Mucosa of gallbladder (tissue), 1 donor: ENCODE measurements around the gene CASP3. TPM values are rescaled to one million over a fixed set of nuclear protein-coding genes. Genes with fewer than 3 reads are reported as not detected.
"Not testable (repeated sequence)": the region's sequence is repeated elsewhere in the genome, so short reads cannot be mapped to it uniquely, and the experiment has no call there.

Experiments
- DNase-seq: peaks from one replicate; pipeline ENCODE4 v3.0.0-alpha.2; 2020; ENCODE audit warnings: low spot score
- total RNA-seq: library from RNA; stranded (reverse); gene quantifications from one replicate; pipeline ENCODE4 v1.2.1, GENCODE V29; 2021
- donor health status: DM: no; HTN: no; CAD: no.

CASP3 gene
- total RNA-seq, 1 donor from 2014 or later: 20.5 TPM

DNA sequence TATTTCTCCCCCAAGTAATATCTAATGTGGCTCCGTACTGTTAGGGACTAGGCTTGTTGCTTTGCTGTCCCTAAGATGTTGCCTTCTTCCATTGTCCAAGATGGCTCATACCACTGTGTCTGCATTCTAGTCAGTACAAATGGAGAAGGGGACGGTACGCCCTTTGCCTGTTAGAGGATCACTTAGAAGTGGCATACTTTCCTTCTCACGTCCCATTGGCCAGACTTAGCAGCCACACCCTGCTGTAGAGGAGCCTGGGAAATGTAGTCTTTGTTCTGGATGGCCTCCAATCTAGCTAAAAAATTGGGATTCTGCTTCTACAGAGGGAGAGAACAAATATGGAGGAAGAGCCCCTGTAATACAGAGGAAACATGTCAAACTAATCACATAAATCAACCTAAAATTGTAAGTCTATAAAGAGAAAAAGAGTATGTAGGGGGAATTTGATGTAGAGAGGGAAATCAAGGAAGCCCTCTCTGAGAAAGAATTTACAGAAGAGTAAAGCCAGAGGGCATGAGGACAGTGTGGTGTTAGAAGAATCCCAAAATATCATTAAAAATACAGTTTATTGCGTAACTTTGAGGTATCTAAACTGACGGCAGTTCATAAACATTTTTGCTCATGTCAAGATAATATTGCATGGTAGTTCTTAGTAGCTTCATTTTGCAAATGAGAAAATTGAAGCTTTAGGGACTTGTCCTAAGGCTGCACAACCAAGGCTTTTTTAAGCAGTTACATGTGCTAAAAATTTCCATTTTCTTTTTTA lies 15.4 kb upstream of the CASP3 start:
- no peak for DNase-seq

DNA sequence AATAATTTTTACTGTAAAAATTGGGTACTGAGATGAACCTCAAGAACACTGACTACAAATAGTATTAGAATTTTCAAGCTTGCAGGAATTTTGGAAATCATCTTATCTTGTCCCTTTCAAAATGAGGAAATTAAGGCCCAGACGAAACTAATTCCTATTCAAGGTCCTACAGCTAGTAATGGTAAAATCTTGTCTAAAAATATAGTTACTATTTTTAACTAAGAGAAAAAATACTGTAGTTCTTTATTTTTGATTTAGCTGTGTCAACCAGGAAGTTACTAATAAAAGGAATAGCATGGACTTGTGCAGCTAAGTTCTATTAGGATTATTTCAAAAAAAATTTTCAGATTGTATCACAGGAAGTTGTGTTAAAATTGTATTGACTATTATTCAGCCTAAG lies 13.0 kb upstream of the CASP3 start:
- DNase-seq: no peak

DNA sequence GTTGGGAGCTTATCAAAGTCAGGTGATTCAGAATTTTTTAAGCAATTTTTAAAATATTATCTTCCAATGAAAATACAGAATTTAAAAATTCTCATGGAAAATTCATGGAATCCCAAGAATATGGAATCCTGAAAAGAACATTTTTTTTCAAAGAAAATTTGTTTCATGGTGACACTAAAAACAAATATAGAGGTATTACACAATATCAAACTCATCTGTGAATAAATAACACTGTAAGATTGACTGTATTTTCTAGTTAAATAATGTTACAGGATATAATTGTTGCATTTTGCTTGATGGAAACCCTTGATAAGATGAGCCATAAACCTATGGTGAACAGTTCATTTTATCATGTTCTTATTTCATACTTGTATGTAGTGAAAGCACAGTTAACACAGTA lies 11.7 kb upstream of the CASP3 start:
- no peak for DNase-seq

DNA sequence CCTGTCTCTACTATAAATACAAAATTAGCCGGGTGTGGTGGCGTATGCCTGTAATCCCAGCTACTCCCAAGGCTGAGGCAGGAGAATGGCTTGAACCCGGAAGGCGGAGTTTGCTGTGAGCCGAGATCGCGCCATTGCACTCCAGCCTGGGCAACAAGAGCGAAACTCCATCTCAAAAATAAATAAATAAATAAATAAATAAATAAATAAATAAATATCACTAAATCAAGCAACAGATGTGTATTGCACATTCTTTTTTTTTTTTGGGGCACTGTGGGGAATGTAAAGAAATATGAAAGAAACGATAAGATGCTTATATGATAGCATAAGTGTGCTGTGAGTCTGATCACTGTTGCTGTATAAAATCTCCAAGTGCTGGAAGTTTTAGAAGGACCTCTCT lies 8.6 kb upstream of the CASP3 start:
- DNase-seq: not testable (repeated sequence)

DNA sequence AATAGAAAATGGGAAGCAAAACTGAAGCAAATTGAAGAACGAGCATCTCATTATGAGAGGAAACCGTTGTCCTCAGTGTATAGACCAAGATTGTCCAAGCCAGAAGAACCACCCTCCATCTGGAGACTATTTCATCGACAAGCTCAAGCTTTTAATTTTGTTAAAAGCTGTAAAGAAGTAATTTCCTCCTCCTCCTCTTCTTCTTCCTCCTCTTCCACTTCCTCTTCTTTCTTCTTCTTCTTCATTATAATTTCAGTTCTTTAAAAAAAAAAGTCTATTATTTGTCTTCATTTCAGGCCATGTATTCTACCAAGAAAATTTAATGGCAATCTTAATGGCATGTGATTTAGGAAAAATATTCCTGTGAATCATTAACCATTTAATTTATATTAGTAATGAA lies 7.9 kb upstream of the CASP3 start:
- DNase-seq: no peak

DNA sequence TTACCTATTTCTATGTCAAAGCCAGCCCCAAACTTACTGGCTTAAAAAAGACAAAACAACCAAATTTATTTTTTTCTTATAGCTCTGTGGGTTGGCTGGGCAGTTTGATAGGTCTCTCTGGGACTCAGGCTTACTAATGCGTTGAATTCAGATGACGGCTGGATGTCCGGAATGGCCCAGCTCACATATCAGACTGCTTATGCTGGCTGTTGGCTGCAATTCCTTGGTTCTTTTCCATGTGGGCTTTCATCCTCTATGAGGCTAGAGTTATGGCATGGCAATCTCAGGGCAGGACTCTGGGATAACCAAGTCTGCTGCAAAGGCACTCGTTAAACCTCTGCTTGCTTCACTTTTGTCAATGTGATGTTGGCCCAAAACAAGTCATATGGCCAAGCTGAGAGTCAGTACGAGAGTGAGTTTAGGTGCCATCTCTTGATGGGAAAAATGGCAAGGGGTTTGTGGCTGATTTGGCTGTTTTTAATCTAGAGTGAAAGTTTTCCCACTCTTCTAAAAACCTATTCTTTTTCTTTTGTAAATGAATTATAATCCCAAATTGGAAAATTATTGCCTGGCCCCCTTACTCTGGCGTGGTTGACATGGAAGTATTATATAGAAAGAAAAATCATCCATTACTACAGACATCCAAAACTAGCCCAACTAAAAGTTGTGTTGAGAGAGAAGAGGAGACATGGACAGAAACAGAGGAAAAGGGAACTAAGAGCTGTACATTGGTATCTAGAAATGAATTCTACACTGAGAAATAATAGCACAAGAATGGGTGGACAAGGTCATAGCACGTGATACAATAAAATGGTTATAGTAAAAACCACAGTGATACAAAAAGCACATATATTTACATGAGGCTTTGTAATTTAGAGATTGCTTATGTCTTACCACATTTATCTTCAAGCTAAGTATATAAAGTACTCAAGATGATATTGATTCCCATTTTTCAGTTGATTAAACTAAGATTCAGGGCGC lies 6.9 kb upstream of the CASP3 start:
- no peak for DNase-seq

DNA sequence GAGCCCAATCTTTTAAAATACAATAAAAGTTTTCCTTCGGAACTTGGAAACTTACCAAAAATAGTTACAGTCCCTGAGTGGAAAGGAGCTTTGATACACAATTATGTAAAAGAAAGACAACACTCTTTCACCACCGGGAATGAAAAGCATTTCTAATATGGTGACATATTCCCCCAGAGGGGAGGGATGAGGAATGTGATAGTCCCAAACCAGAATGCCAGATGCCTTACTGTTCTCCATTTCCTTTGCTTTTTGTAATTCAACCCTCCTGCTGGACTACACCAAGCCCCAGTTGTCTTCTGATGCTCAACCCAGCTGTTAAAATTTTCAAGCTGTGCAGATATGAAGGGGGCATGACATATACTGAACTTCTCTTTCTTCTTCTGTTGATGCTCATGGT lies 4.4 kb upstream of the CASP3 start:
- no peak for DNase-seq

DNA sequence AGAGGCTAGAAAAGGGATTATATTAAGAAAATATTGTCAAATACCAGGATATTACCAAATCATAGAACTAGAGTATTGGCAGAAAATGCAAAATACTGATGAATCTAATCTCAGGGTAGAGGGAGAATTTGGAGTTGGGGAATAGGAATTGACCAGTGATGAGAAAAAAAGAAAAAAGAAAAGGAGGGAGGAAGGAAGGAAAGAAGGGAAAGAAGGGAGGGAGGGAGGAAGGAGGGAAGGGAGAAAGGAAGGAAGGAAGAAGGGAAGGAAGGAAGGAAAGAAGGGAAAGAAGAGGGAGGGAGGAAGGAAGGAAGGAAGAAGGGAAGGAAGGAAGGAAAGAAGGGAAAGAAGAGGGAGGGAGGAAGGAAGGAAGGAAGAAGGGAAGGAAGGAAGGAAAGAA lies 3.4 kb upstream of the CASP3 start:
- DNase-seq: not testable (repeated sequence)

DNA sequence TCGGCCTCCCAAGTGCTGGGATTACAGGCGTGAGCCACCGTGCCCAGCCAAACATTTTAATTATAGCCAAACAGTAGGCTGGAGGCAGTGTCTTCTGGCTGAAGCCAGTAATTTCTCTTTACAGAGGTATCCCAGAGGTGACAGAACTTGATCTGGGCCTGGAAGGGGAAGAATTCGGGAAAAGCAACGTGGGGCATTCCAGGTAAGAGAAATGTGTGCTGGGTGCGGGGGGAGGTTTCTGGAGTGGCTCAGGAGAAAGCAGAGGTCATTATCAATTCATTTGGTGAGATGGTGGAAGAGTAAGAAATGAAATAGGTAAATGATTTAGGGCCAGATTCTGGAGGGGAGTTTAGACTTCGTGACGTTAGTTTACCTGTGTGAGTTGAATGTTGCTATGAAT lies 2.7 kb upstream of the CASP3 start:
- DNase-seq: no peak

DNA sequence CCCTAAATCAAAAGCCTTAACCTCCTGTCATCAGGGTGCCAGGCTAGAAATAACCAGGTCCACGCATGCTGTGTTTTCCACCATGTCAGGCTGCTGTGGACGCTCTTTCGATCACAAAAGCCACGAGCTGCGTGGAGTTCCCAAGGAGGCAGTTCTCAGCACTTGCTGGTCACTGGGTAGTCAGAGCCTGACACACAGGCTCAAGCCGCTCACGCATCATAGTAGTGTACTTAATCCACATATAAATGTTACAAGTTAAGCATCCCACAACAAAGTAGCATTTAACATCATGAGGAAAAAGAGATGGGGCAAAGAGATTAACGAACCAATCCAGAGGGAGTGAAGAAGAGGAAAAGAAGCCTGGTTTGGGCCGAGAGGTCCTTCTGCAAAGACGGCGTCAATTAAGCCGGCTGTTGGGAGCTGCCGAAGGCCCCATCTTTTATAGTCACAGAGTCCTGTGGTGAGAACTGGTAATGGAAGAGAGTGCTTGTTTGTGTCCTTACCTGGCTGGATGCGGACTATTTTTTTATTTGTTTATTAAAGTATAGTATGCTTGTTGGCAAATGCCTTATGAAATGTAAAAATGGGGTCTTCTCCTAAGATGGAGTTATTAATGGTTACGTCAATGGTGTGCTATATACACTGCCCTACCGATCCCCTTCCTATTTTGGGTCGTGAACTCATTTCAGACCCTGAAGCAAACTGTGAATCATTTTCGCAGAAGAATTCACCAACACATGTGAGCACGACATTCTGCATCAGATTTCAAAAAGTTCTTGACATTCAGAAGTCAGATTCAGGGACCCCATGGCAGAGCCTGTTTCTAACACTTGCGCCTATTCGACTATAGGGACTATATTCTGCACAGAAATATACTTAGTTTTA lies 966 bp upstream of the CASP3 start:
- no peak for DNase-seq

DNA sequence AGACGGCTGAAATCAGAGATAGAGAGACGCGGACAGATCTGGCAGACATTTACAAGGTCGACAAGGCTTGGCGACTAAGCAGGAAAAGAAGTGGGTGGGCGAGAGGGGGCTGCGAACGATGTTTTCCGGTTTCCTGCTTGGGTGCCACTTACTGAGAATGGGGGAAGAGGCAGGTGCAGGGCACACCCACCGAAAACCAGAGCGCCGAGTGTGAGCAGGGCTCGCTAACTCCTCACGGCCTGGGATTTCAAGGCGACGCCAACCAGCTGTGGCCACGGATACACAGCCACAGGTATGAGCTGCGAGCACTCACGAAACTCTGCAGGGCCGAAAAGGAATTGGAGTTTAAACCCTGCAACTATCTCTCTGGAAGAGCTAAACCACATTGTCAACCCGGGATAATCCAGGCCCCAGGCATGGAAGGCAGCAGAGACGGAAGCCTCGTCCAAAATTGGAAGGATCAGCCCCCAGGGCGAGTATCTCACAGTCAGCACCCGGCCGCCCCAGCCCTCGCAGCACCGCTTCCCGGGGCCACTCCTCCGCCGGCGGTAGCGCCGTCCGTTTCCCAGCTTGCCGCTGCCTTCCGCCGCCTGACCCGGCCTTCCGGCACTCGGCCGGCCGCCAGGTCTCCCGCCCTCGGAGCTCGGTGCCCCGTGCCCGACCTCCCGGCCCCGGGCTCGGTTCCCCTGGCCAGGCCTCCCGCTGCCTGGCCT lies 778 bp downstream of the CASP3 start:
- peak; percentile 59 for DNase-seq

DNA sequence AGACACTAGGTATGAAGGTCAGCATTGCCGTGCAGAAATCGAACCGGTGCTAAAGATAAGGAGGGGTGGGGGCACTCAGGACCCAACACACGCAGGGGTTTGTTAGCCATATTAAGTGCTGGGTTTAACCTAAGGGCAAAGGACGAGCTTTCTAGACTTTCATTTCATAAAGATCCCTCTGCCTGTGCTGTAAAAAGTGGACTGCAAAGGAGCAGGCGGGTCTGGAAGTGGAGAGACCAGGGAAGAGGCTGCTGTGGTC lies 1.3 kb downstream of the CASP3 start:
- no peak for DNase-seq

DNA sequence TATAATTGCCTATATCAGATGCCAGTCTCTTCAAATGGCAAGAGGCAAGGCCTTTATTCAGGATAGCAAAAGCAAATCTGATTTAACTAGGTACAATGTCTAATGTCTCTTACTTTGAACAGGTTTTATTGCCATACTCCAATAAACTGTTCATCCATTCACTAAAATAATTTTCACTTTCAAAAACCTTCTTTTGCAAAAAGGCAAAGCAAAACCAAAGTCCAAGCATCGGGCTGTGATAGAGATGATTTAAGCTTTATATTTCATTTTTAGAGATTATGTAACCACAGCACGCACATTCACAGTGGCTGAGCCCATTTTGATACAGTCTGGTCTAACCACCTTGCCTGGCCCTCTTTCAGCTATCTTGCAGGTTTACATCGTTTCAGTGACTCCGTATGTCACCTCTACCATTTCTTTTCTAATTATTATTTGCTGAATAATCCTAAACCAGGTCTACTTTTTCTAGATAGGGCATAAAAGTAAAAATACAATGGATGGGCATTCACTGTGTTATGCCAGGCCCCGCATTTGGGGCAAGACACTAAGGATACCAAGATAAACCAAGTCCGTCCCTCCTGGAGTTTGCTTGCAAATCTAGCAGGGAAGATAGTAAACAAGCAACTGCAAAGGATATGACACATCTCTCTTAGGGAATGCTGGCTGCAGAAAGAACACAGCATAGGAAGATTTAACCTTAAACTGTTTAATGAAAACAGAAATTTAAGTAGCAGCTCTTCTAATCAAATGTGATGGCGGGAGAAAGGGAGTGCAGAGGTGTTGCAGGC lies 1.8 kb downstream of the CASP3 start:
- DNase-seq: no peak

DNA sequence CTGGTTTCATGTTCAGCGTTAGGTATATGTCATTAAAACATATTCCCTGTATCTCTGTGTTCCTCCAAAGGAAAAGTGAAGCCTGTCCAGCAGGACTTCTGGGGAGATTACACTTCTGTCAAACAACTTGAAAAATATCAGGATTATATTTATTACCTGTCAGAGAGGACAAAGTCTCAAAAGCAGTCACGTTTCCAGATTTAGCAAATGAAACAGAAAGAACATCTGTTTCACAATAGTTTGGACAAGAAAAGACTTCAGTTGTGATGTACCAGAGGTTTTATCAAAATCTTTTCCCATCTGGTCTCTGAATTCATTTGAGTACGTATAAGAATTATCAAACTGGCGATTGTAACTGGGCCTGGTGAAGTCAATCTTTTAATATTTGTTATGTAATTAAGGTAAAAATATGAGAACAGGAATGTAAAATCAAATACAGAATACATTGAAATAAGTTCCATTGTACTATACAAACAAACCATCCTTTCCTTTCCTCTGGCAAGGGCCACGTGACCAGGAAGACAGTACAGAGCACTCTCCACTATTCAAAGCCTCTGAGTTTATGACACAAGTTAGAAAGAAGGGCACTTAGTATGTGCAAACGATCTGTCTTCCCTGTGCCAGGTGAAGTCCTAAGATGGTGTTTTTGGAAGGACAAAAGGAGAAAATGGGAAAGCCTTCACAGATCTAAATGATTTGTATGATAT lies 3.2 kb downstream of the CASP3 start:
- no peak for DNase-seq

DNA sequence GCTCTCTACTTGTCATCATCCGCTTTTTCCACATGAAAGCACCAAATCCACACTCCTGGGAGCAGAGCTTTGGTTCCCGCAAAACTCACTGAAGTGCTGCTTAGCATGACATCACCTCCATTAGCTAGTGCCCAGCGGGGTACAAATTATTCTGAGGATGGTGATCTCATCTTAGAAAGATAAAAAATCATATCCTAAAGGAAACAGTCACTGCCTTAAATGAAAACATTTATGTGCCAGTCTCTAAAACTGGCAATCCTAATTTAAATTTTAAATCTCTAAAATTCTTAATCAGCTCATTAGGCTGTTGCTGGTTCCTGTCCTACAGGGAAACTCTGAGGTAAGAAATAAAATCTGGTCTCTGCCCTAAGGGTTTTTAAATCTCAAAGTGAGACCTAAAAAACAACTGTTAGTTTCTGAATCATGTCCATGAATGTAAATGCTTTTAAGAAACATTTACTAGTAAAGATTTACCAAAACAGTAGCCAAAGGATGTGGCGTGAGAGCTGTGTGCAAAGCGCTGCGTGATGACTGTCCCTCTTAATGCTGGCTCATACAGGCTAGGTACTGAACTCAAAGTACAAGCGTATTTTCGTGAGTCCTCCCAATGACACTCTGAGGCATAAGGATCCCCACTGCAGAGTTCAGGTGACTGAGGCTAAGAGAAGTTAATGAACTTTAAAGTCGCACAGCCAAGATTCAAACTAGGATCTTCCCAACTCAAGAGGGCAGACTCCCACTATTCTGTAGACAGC lies 4.5 kb downstream of the CASP3 start:
- DNase-seq: no peak

DNA sequence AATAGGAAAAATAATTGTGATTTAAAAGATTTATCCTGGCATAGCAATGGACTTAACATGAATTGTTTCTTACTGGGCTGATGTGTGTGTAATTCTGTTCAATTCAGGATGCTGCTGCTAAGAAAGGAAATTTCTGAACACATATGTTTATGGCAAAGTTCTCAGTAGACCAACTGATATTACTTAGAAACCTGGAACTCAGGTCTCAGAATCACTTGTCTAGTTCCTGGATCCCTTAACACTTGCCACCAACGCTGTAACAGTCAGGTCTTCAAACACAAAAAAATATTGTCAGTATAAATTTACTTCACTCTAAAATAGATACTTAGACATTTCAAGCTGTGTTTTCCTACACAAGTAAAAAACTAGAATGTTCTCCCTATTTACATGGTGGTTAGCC lies 5.5 kb downstream of the CASP3 start:
- no peak for DNase-seq

DNA sequence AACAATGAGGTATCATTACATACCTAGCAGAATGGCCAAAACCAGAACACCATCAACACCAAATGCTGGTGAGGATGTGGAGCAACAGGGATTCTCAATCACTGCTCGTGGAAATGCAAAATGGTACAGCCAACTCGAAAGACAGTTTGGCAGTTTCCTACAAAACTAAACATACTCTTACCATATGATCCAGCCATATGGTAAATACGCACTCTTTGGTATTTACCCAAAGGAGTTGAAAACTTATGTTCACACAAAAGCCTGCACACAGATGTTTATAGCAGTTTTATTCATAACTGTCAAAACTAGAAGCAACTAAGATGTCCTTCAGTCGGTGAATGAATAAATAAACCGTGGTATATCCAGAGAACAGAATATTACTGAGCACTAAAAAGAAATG lies 7.8 kb downstream of the CASP3 start:
- DNase-seq: no peak

DNA sequence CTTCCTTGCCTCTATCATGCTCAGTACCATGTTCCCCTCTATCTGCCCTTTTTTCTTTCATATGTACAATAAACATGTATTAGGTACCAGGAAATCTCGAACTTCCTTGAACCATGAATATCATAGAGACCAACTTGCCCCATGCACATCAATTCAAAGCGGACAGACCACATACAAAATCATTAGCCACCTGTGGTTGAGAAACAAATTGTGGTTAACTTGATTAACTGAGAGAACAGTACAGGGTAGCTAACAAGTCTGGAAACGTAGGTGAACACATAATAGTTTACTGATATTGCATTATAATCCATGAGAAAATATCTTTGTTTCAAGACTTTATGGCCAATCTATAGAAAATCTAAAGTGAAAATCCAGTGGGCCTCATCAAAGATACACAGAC lies 8.2 kb downstream of the CASP3 start:
- DNase-seq: no peak

DNA sequence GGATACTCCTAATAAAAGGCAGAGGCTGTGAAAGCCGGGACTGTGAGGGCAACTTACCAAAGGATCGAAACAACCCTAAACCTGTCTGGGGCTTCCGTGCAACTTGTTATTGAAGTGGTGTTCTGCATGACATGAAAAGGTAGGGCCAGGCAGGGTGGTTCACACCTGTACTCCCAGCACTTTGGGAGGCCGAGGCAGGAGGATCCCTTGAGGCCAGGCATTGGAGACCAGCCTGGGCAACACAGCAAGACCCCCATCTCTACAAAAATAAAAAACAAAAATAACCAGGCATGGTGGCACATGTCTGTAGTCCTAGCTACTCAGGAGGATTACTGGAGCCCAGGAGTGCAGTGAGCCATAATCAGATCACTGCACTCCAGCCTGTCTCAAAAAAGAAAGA lies 12.3 kb downstream of the CASP3 start:
- DNase-seq: no peak
